ENCODE data around the gene RAX2. TPM values are rescaled to one million over a fixed set of nuclear protein-coding genes. Genes with fewer than 3 reads are reported as not detected.

RAX2 gene
- total RNA-seq, 2 experiments from 2014 or later = not detected

GRCh38 chr19:3740431-3740830 is 31.6 kb downstream of the RAX2 start:
- Histone ChIP-seq H3K4me3 (ENCODE audit: low read length) (no peak overlapping the region), H3K36me3 (ENCODE audit: insufficient read depth, low read length) (peaks cover 2% of the 10 kb centered on the region), H3K4me1 (ENCODE audit: insufficient read depth, low read length) (peaks cover 24% of the 10 kb centered on the region), H3K27me3 (ENCODE audit: control insufficient read depth in 1 of 2, insufficient read depth in 2 of 2, low read length in 2 of 2) (no peaks in the 10 kb centered on the region), H3K27ac (ENCODE audit: low read depth in 1 of 2, low read length in 2 of 2) (no peak overlapping the region), H3K9me3 (ENCODE audit: control insufficient read depth in 1 of 2, insufficient read depth in 1 of 2, low read length in 2 of 2) (no peaks in the 10 kb centered on the region)
- H3K4me3 Mint-ChIP-seq = no peak overlapping the region
- intact Hi-C loops (cut with DNase I, micrococcal nuclease) = no loop called here
- H3K36me3 Mint-ChIP-seq (ENCODE audit: low read depth) = peaks cover 17% of the 10 kb centered on the region
- POLR2A ChIA-PET = interaction anchor here (0.6 to 1.9 kb wide), 4 partner anchors 19 to 75 kb away, joined by 3 to 27 read pairs (median 4); partner anchors contain the start of gene MRPL54
- H3K27me3 Mint-ChIP-seq = no peaks in the 10 kb centered on the region
- no peak for DNase-seq
- ATAC-seq (ENCODE audit: poor library complexity) = no peak
- H3K4me1 Mint-ChIP-seq (ENCODE audit: low read depth) = peaks cover 20% of the 10 kb centered on the region
- CTCF ChIA-PET = no interaction called here
- H3K27ac Mint-ChIP-seq = no peak overlapping the region
- no peak for TF ChIP-seq CTCF (IDR thresholded peaks at IDR 0.05)
- no peaks in the 10 kb centered on the region for H3K9me3 Mint-ChIP-seq

GRCh38 chr19:3738477-3739220 is 33.4 kb downstream of the RAX2 start:
- H3K27me3 Mint-ChIP-seq = no peaks in the 10 kb centered on the region
- Histone ChIP-seq H3K27ac (ENCODE audit: low read depth in 1 of 2, low read length in 2 of 2) (no peak overlapping the region), H3K4me1 (ENCODE audit: insufficient read depth, low read length) (peaks cover 24% of the 10 kb centered on the region), H3K4me3 (ENCODE audit: low read length) (no peak overlapping the region), H3K36me3 (ENCODE audit: insufficient read depth, low read length) (peaks cover 2% of the 10 kb centered on the region), H3K27me3 (ENCODE audit: control insufficient read depth in 1 of 2, insufficient read depth in 2 of 2, low read length in 2 of 2) (no peaks in the 10 kb centered on the region), H3K9me3 (ENCODE audit: control insufficient read depth in 1 of 2, insufficient read depth in 1 of 2, low read length in 2 of 2) (no peaks in the 10 kb centered on the region)
- intact Hi-C loops (cut with DNase I, micrococcal nuclease) = no loop called here
- DNase-seq = no peak
- H3K27ac Mint-ChIP-seq = peak overlapping the region; percentile 85
- ATAC-seq (ENCODE audit: poor library complexity) = no peak
- ChIA-PET POLR2A (interaction anchor here (0.6 to 1.9 kb wide), 7 partner anchors 11 to 74 kb away, joined by 3 to 27 read pairs (median 5); partner anchors contain the start of gene MRPL54), CTCF (no interaction called here)
- no peaks in the 10 kb centered on the region for H3K9me3 Mint-ChIP-seq
- no peak overlapping the region for H3K4me3 Mint-ChIP-seq
- H3K36me3 Mint-ChIP-seq (ENCODE audit: low read depth) = peaks cover 22% of the 10 kb centered on the region
- peaks cover 20% of the 10 kb centered on the region for H3K4me1 Mint-ChIP-seq (ENCODE audit: low read depth)
- no peak for TF ChIP-seq CTCF (IDR thresholded peaks at IDR 0.05)

- Histone ChIP-seq H3K4me3 (ENCODE audit: low read length) (no peak overlapping the region), H3K4me1 (ENCODE audit: insufficient read depth, low read length) (peaks cover 24% of the 10 kb centered on the region), H3K27me3 (ENCODE audit: control insufficient read depth in 1 of 2, insufficient read depth in 2 of 2, low read length in 2 of 2) (no peaks in the 10 kb centered on the region), H3K9me3 (ENCODE audit: control insufficient read depth in 1 of 2, insufficient read depth in 1 of 2, low read length in 2 of 2) (no peaks in the 10 kb centered on the region), H3K27ac (ENCODE audit: low read depth in 1 of 2, low read length in 2 of 2) (no peak overlapping the region), H3K36me3 (ENCODE audit: insufficient read depth, low read length) (peaks cover 5% of the 10 kb centered on the region)
- ChIA-PET POLR2A (no interaction called here), CTCF (no interaction called here)
- Mint-ChIP-seq H3K4me3 (no peak overlapping the region), H3K36me3 (ENCODE audit: low read depth) (peaks cover 28% of the 10 kb centered on the region), H3K27me3 (no peaks in the 10 kb centered on the region), H3K27ac (no peak overlapping the region), H3K9me3 (no peaks in the 10 kb centered on the region), H3K4me1 (ENCODE audit: low read depth) (peaks cover 20% of the 10 kb centered on the region)
- TF ChIP-seq CTCF (IDR thresholded peaks at IDR 0.05) = no peak
- no peak for ATAC-seq (ENCODE audit: poor library complexity)
- intact Hi-C loops (cut with DNase I, micrococcal nuclease) = no loop called here
- DNase-seq = no peak
Measured at GRCh38 chr19:3737487-3738205, 34.4 kb downstream of the RAX2 start.
